ENCODE data around the gene BRINP3. TPM values are rescaled to one million over a fixed set of nuclear protein-coding genes. Genes with fewer than 3 reads are reported as not detected.

The BRINP3 gene
- total RNA-seq, 6 donors from 2014 or later = 0.17 to 1.6 (median 1.1) TPM; not detected in 2

DNA sequence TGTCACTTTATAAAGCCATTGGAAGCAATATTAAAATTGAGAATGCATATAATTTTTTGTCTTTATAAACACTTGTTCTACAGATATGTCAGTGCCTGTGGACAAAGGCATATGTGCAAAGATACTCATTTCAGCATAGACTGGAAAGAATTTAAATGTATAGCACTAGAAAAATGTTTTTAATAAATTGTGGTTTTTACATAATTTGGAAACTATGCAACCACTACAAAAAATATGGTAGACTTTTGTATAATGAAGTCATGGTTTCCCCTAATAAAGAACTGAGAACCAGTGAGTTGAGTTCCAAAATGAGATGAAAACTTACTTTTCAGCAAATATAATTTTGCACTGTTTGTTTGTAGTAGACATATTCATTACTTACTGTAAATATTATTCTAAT lies 48.5 kb downstream of the BRINP3 start:
- TF ChIP-seq POLR2AphosphoS5 (IDR thresholded peaks at IDR 0.05) = no peak
- TF ChIP-seq EP300 (IDR thresholded peaks at IDR 0.05) = no peak
- no peak for TF ChIP-seq POLR2A (IDR thresholded peaks at IDR 0.05)
- TF ChIP-seq, protein P1, sequence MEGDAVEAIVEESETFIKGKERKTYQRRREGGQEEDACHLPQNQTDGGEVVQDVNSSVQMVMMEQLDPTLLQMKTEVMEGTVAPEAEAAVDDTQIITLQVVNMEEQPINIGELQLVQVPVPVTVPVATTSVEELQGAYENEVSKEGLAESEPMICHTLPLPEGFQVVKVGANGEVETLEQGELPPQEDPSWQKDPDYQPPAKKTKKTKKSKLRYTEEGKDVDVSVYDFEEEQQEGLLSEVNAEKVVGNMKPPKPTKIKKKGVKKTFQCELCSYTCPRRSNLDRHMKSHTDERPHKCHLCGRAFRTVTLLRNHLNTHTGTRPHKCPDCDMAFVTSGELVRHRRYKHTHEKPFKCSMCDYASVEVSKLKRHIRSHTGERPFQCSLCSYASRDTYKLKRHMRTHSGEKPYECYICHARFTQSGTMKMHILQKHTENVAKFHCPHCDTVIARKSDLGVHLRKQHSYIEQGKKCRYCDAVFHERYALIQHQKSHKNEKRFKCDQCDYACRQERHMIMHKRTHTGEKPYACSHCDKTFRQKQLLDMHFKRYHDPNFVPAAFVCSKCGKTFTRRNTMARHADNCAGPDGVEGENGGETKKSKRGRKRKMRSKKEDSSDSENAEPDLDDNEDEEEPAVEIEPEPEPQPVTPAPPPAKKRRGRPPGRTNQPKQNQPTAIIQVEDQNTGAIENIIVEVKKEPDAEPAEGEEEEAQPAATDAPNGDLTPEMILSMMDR (IDR thresholded peaks at IDR 0.05) = no peak
- H3K4me1 ChIP-seq = no peaks in the 10 kb centered on the region

DNA sequence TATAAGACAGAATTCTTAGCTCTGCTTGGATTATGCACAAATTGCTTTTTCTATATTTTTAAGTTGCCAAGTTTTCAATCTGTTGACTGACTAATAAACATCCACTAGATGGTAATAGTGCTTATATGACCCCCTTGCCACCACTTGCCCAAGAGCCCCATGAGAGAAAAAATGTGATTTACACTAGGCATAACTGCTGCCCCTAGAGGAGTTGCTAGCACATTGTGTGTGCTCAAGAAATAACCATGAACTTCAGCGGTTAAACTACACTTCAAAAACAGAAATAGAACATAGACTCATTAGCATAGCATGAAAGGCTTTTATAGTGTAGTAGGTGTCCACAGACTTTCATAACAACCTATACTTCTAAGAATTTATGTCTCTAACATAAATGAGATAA lies 61.4 kb downstream of the BRINP3 start:
- Histone ChIP-seq H3K27me3 (no peaks in the 10 kb centered on the region), H3K4me3 (no peak overlapping the region), H3K9me3 (no peaks in the 10 kb centered on the region), H3K4me1 (no peaks in the 10 kb centered on the region), H3K36me3 (no peaks in the 10 kb centered on the region), H3K27ac (no peak overlapping the region)
- ATAC-seq (ENCODE audit: low FRiP score in 2 of 2) (no peak), DNase-seq (no peak)
- TF ChIP-seq POLR2A (IDR thresholded peaks at IDR 0.05) (no peak), EP300 (IDR thresholded peaks at IDR 0.05) (no peak), POLR2AphosphoS5 (IDR thresholded peaks at IDR 0.05) (no peak)
- TF ChIP-seq, protein P1 (IDR thresholded peaks at IDR 0.05) = no peak
- 71 to 72% methylated on average over 1 of the region's 1 CpG for WGBS, 2 donors

More for the DNA sequence above, 48.5 kb downstream of the BRINP3 start:
- Histone ChIP-seq H3K4me3 (no peak overlapping the region), H3K36me3 (no peaks in the 10 kb centered on the region), H3K27ac (no peak overlapping the region), H3K9me3 (no peaks in the 10 kb centered on the region), H3K27me3 (no peaks in the 10 kb centered on the region)
- DNase-seq (no peak), ATAC-seq (ENCODE audit: low FRiP score in 2 of 2) (no peak)

DNA sequence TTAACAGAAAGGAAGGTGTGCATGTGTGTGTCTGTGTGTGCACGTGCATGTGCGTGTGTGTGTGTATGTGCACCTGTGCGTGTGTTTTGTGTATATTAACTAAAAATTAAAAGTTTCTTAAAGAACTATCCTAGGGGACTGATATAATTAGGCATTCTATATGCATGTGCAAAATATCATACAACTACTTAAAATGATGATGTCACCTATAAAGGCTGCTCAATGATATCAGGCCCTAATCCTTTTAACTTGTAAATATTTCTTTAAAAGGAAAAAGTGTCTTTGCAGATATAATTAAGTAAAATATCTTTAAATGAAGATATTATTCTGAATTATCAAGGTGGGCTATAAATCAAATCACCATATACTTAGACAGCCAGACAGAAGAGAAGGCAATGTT lies 64.5 kb downstream of the BRINP3 start:
- Histone ChIP-seq H3K27me3 (no peaks in the 10 kb centered on the region), H3K36me3 (no peaks in the 10 kb centered on the region), H3K27ac (no peak overlapping the region), H3K4me3 (no peak overlapping the region), H3K9me3 (no peaks in the 10 kb centered on the region), H3K4me1 (no peaks in the 10 kb centered on the region)
- WGBS, 2 donors = 90 to 92% methylated on average over 3 of the region's 3 CpGs
- ATAC-seq (ENCODE audit: low FRiP score in 2 of 2) = no peak
- no peak for TF ChIP-seq EP300 (IDR thresholded peaks at IDR 0.05)
- TF ChIP-seq, protein P1 (IDR thresholded peaks at IDR 0.05) = no peak
- no peak for TF ChIP-seq POLR2AphosphoS5 (IDR thresholded peaks at IDR 0.05)
- no peak for TF ChIP-seq POLR2A (IDR thresholded peaks at IDR 0.05)
- DNase-seq = no peak

DNA sequence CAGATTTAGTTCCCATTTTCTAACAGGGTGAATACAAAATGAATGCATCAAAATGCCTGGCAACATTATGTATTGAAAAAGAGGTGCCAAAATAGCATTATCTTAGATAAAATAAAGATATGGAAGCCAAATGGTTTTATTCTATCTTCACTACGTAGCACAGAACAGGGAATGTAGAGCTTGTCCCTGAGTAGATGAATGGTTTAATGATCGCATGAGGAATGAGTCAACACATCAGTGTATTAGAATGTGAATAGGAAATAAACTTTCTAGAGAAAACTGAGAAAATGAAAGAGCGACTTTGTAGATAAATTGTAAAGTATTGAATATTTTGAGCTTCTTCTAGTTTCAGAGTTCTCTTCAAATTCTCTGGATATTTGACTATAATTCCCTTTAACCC lies 74.3 kb downstream of the BRINP3 start:
- 80 to 83% methylated on average over 3 of the region's 3 CpGs for WGBS, 2 donors
- DNase-seq = no peak
- Histone ChIP-seq H3K36me3 (no peaks in the 10 kb centered on the region), H3K27ac (no peak overlapping the region), H3K4me3 (no peak overlapping the region), H3K4me1 (no peaks in the 10 kb centered on the region), H3K9me3 (no peaks in the 10 kb centered on the region), H3K27me3 (no peaks in the 10 kb centered on the region)
- no peak for TF ChIP-seq POLR2A (IDR thresholded peaks at IDR 0.05)
- no peak for TF ChIP-seq EP300 (IDR thresholded peaks at IDR 0.05)
- no peak for TF ChIP-seq POLR2AphosphoS5 (IDR thresholded peaks at IDR 0.05)
- TF ChIP-seq, protein P1 (IDR thresholded peaks at IDR 0.05) = no peak
- ATAC-seq (ENCODE audit: low FRiP score in 2 of 2) = no peak

DNA sequence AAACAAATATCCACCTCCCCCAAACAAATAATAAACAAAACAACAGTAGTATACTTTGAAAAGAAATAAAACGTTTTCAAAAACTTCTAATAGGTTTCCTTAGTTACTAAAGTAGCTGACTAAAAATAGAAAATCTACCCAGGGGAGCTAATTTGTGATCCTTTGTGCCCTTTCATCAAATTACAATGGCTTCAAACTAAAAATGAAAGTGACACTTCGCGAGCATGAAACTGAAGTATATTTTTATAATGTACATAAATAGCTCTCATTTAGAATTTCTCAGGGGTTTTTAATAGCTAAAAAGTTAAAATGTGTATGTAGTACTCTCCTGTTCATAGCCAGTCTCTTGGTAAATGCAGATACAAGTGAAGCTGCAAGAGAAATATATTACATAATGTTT lies 78.4 kb downstream of the BRINP3 start:
- Histone ChIP-seq H3K4me1 (no peaks in the 10 kb centered on the region), H3K27ac (no peak overlapping the region), H3K36me3 (no peaks in the 10 kb centered on the region), H3K9me3 (no peaks in the 10 kb centered on the region), H3K4me3 (no peak overlapping the region), H3K27me3 (no peaks in the 10 kb centered on the region)
- DNase-seq (no peak), ATAC-seq (ENCODE audit: low FRiP score in 2 of 2) (no peak)
- WGBS, 2 donors = 67 to 73% methylated on average over 3 of the region's 3 CpGs
- TF ChIP-seq, protein P1 (IDR thresholded peaks at IDR 0.05) = no peak
- no peak for TF ChIP-seq EP300 (IDR thresholded peaks at IDR 0.05)
- no peak for TF ChIP-seq POLR2A (IDR thresholded peaks at IDR 0.05)
- no peak for TF ChIP-seq POLR2AphosphoS5 (IDR thresholded peaks at IDR 0.05)

Measured in upper lobe of left lung (tissue), 6 donors.